ENCODE data around the gene DCDC2. TPM values are rescaled to one million over a fixed set of nuclear protein-coding genes. Genes with fewer than 3 reads are reported as not detected.

The DCDC2 gene
- polyA plus RNA-seq (2012; ENCODE audit: insufficient read length, low read depth), result not detected

DNA sequence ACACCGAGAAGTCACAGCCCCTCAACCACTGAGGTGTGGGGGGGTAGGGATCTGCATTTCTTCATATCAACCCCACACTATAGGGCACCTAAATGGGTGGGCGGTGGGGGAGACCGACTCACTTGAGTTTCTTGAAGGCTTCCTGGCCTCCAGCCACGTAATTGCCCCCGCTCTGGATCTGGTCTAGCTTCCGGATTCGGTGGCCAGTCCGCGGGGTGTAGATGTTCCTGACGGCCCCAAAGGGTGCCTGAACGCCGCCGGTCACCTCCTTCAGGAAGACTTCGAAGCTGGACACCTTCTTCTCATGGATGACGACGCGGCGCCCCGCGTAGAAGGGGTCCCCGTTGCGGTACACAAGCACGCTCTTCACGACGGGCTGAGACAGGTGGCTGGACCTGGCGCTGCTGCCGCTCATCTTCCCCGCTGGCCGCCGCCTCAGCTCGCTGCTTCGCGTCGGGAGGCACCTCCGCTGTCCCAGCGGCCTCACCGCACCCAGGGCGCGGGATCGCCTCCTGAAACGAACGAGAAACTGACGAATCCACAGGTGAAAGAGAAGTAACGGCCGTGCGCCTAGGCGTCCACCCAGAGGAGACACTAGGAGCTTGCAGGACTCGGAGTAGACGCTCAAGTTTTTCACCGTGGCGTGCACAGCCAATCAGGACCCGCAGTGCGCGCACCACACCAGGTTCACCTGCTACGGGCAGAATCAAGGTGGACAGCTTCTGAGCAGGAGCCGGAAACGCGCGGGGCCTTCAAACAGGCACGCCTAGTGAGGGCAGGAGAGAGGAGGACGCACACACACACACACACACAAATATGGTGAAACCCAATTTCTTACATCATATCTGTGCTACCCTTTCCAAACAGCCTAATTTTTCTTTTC, at the start of gene DCDC2:
DCDC2 (minus strand) TSS at position 724 of the 883 bp plus-strand sequence; CDS start at position 415, 309 bp downstream.
- no peak for TF ChIP-seq SIN3A (IDR thresholded peaks at IDR 0.05; ENCODE audit: borderline replicate concordance, insufficient read depth, low read length)
- TF ChIP-seq, protein P1, sequence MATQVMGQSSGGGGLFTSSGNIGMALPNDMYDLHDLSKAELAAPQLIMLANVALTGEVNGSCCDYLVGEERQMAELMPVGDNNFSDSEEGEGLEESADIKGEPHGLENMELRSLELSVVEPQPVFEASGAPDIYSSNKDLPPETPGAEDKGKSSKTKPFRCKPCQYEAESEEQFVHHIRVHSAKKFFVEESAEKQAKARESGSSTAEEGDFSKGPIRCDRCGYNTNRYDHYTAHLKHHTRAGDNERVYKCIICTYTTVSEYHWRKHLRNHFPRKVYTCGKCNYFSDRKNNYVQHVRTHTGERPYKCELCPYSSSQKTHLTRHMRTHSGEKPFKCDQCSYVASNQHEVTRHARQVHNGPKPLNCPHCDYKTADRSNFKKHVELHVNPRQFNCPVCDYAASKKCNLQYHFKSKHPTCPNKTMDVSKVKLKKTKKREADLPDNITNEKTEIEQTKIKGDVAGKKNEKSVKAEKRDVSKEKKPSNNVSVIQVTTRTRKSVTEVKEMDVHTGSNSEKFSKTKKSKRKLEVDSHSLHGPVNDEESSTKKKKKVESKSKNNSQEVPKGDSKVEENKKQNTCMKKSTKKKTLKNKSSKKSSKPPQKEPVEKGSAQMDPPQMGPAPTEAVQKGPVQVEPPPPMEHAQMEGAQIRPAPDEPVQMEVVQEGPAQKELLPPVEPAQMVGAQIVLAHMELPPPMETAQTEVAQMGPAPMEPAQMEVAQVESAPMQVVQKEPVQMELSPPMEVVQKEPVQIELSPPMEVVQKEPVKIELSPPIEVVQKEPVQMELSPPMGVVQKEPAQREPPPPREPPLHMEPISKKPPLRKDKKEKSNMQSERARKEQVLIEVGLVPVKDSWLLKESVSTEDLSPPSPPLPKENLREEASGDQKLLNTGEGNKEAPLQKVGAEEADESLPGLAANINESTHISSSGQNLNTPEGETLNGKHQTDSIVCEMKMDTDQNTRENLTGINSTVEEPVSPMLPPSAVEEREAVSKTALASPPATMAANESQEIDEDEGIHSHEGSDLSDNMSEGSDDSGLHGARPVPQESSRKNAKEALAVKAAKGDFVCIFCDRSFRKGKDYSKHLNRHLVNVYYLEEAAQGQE (IDR thresholded peaks at IDR 0.05; ENCODE audit: insufficient read depth in 1 of 2, low read depth in 2 of 2, low read length in 2 of 2), result no peak
- TF ChIP-seq POLR2AphosphoS5 (IDR thresholded peaks at IDR 0.05; ENCODE audit: low read depth, low read length), result no peak
- TF ChIP-seq FOXP2 (optimal IDR thresholded peaks at IDR 0.05; ENCODE audit: borderline replicate concordance, extremely low read depth, extremely low read length, insufficient read depth), result no peak
- TF ChIP-seq TAF1 (IDR thresholded peaks at IDR 0.05; ENCODE audit: borderline replicate concordance, insufficient read depth, low read length), result no peak

- no peak for TF ChIP-seq TAF1 (IDR thresholded peaks at IDR 0.05; ENCODE audit: borderline replicate concordance, insufficient read depth, low read length)
- no peak for TF ChIP-seq POLR2AphosphoS5 (IDR thresholded peaks at IDR 0.05; ENCODE audit: low read depth, low read length)
- TF ChIP-seq FOXP2 (optimal IDR thresholded peaks at IDR 0.05; ENCODE audit: borderline replicate concordance, extremely low read depth, extremely low read length, insufficient read depth), result no peak
Measured at GRCh38 chr6:24405262-24405661, 47.4 kb upstream of the DCDC2 start.

DNA sequence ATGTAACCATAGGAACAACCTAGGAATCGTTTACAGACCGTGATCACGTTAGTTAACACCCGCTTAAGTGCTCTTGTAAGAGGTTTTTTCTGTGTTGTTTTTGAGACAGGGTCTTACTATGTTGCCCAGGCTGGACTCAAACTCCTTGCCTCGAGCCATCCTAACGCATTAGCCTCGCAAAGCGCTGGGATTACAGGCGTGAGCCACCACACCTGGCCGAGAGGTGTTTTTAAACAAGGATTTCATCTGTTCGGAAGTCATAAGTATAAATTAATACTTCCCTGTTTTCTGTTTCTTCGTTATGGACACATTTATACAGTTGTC, 45.6 kb upstream of the DCDC2 start:
- TF ChIP-seq, protein P1 (IDR thresholded peaks at IDR 0.05; ENCODE audit: insufficient read depth in 1 of 2, low read depth in 2 of 2, low read length in 2 of 2), result no peak
- TF ChIP-seq SIN3A (IDR thresholded peaks at IDR 0.05; ENCODE audit: borderline replicate concordance, insufficient read depth, low read length), result no peak
- no peak for TF ChIP-seq TAF1 (IDR thresholded peaks at IDR 0.05; ENCODE audit: borderline replicate concordance, insufficient read depth, low read length)
- no peak for TF ChIP-seq FOXP2 (optimal IDR thresholded peaks at IDR 0.05; ENCODE audit: borderline replicate concordance, extremely low read depth, extremely low read length, insufficient read depth)
- TF ChIP-seq POLR2AphosphoS5 (IDR thresholded peaks at IDR 0.05; ENCODE audit: low read depth, low read length), result no peak

GRCh38 chr6:24402697-24403500, 45.0 kb upstream of the DCDC2 start, which contains the start of gene MRS2:
MRS2 (plus strand) TSS chr6:24402936; CDS start chr6:24403047, 111 bp downstream.
- TF ChIP-seq, protein P1 (IDR thresholded peaks at IDR 0.05; ENCODE audit: insufficient read depth in 1 of 2, low read depth in 2 of 2, low read length in 2 of 2), result no peak; a peak in 2 of 4 replicates
- TF ChIP-seq POLR2AphosphoS5 (IDR thresholded peaks at IDR 0.05; ENCODE audit: low read depth, low read length) (peak; percentile 98), FOXP2 (optimal IDR thresholded peaks at IDR 0.05; ENCODE audit: borderline replicate concordance, extremely low read depth, extremely low read length, insufficient read depth) (peak; percentile 8), TAF1 (IDR thresholded peaks at IDR 0.05; ENCODE audit: borderline replicate concordance, insufficient read depth, low read length) (peak; percentile 88), SIN3A (IDR thresholded peaks at IDR 0.05; ENCODE audit: borderline replicate concordance, insufficient read depth, low read length) (no peak)

GRCh38 chr6:24401458-24401857, 43.6 kb upstream of the DCDC2 start:
- TF ChIP-seq FOXP2 (optimal IDR thresholded peaks at IDR 0.05; ENCODE audit: borderline replicate concordance, extremely low read depth, extremely low read length, insufficient read depth), result no peak

Data from PFSK-1 (cell line).